HG03064 (cell line): ENCODE measurements around the gene TECTA.

Experiments used
- ATAC-seq: cut with Tn5 transposase; IDR thresholded peaks from one replicate; pipeline ENCODE4 v1.9.1; 2021; ENCODE audit warnings: low read depth; ENCODE audit not compliant: unreplicated experiment

Gene TECTA

DNA sequence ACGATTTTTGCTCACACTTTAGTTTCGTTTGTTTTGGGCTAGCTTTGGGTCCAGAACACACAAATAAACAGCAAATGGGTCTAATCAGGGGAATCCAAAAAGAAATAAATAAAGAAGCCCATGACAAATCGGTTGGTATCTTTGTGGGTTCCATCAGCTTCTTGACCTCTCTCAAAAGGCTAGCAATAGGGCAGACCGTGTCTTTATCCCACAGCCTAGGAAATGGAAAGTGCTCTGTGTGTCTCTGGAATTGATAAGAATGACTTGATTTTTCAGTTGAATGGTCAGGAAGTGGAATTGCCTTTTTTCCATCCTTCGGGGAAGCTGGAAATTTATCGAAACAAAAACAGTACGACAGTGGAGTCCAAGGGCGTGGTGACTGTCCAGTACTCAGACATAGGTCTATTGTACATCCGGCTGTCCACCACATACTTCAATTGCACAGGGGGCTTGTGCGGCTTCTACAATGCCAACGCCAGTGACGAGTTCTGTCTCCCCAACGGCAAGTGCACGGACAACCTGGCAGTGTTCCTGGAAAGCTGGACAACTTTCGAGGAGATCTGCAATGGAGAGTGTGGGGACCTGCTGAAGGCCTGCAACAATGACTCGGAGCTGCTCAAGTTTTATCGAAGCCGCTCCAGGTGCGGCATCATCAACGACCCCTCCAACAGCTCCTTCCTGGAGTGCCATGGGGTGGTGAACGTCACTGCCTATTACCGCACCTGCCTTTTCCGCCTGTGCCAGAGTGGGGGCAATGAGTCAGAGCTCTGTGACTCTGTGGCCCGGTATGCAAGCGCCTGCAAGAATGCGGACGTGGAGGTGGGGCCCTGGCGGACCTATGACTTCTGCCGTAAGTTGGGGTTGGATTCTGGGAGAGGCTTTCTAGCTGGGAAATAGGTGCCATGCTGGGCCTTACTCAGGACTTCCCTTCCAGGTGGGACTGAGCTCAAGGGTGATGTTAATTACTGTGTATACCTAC lies 28.6 kb downstream of the TECTA start:
- ATAC-seq: no peak

GRCh38 chr11:121131656-121132055 lies 30.6 kb downstream of the TECTA start:
- ATAC-seq: no peak

DNA sequence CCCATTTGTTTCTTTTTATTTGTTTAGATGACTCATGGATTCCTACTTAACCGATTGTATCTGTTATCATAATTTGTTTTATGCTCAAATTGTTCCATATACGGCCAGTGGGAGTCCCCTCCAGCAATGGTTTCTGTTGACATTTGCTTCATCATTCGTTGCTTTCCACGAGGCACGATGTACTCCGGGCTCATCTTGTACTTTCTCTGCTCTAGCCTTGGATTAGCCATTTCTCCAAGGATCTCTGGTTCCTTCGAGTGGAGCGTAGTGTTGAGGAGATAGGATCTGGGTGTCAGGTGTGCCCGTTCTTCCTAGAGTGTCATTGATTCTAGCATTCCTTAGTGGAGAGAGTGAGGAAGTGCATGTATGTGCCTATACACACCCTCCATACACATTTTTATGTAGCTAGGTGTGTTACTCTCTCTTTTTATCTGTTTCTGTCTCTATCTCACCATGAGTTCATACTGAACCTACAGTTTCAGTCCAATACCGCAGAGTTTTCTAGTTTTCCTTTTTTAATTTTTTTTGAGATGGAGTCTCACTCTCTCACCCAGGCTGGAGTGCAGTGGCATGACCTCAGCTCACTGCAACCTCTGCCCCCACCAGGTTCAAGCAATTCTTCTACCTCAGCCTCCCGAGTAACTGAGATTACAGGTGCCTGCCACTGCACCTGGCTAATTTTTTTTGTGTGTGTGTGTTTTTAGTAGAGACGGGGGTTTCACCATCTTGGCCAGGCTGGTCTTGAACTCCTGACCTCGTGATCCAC lies 31.4 kb downstream of the TECTA start:
- ATAC-seq: no peak

GRCh38 chr11:121134741-121135312 lies 33.8 kb downstream of the TECTA start:
- no peak for ATAC-seq

GRCh38 chr11:121137005-121137404 lies 36.0 kb downstream of the TECTA start:
- ATAC-seq: no peak

DNA sequence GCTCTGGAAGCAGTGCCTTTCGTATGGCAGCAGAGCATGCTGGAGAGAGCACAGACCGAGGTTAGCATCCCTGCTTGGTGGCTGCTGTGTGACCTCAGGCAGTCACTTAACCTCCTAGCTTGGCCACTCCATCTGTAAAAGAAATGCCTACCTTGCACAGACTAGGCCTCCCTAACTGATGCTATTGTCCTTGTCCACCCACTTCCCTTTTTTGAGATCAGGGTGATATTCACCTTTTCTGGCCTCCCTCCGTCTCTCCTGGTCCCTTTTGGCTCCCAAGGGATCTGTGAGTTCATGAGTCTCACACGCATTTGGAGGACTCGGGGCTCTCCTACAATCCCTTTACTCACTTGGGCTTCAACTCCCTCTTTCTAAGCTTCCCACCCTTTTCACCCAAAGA lies 37.2 kb downstream of the TECTA start:
- no peak for ATAC-seq

DNA sequence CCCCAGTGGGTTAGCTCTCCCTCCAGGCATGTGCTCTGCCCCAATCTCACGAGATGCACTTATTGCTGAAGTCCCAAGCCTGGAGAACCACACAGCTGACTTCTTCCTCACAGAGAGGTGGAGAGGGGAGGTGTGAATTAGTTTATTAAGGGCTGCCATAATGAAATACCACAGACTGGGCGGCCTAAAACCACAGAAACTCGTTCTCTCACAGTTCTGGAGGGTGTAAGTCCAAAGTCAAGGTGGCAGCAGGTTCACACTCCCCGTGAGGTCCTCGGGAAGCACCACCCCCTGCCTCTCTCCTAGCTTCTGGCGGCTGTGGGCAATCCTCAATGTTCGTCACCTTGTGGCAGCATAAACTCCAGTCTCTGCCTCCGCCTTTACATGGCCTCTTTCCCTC lies 39.3 kb downstream of the TECTA start:
- ATAC-seq: no peak

- ATAC-seq: no peak
These were observed 40.0 kb downstream of the TECTA start for GRCh38 chr11:121141066-121141465.

DNA sequence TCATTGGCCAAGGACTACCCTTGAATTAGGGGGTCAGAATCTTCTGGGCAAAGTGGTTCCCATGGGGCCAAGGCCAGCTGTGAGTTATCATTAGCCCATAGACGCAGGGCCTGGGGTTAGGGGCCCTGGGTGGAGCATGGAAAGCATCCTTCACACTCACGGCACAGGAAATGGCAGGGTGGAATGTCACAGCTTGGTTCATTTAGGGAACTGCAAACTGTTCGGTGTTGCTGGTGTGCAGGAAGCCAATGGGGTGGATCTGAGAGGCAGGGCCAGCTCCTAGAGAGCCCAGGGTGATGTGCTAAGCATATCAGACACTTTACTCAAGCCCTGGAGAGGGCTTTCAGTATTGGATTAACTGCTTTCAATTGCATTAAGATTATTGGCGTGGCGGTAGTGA lies 42.9 kb downstream of the TECTA start:
- no peak for ATAC-seq

DNA sequence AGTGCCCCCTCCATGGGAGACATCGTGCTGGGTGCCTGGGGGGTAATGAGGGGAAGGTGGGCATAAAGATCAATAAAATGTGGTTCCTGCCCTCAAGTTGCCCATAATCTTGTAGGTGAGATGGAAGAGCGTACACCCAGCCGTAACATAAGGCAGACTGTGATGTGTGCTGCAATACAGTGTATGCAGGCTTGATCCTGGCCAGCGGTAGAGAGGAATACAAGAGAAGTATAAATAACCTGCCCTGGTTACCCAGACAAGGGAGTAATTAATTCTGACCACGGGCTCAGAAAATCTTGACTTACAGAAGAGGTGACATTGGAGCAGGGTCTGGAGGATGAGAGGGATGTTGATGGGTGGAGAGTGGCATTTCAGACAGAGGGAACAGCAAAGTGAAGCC lies 43.7 kb downstream of the TECTA start:
- no peak for ATAC-seq

DNA sequence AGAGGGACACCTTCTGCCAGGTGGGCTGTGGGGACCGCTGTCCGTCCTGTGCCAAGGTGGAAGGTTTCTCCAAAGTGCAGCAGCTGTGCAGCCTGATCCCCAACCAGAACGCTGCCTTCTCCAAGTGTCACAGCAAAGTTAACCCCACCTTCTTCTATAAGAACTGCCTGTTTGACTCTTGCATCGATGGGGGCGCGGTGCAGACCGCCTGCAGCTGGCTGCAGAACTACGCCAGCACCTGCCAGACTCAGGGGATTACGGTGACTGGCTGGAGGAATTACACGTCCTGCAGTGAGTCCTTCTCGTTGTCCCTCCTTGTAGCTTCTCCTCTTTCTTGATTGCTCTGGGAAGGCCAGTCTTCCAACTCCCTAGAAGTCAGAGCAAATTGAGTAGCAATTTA lies 44.8 kb downstream of the TECTA start:
- no peak for ATAC-seq

DNA sequence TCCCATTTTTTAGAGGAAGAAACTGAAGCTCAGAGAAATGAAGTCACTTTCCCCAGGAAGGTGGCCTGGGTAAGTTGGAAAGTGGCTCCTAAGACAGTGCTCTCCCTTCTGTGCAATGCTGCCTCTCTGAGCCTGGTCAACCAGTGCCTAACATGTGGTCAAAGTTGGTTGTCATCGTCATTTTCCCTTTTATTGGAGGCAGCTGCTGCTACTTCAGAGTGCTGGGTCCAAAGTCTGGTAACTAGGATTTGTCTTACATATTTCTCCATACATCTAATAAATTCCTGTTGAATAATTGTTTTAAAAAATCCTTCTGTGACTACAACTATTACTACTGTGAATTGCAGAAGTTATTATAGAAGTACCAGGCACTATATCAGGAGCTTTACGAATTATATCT lies 48.1 kb downstream of the TECTA start:
- ATAC-seq: no peak

DNA sequence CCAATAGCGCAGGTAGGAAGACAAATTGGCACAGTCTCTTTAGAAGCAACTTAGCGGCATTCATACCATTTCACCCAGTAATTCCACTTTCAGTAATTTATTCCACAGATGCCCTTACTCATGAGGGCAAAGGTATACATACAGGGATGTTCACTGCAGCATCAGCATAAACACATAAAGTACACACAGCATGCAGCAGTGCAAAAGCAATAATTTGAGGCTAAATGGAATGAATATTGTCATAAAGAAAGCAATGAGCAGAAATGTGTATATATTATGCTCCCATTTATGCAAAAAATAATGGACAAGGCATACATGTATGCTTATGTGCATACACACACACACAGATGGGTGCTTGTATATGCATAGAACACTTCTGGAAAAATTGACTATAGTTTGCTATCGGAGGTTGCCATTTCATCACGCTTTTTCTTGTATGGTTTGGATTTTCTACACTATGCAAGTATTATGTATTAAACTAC lies 50.2 kb downstream of the TECTA start:
- ATAC-seq: no peak

DNA sequence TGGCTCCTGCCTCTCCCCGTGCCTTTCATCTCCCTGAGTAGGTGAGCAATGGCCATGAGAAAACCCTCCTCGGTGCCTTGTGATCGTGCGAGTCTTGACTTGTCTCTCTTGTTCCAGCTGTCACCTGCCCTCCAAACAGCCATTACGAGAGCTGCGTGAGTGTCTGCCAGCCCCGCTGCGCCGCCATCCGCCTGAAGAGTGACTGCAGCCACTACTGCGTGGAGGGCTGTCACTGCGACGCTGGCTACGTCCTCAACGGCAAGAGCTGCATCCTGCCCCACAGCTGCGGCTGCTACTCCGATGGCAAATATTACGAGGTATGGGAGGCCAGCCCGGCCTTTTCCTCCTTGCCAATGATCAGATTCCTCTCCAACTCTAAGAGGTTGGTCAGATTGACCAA lies 51.7 kb downstream of the TECTA start:
- no peak for ATAC-seq

GRCh38 chr11:121153472-121153871 lies 52.4 kb downstream of the TECTA start:
- ATAC-seq: no peak

DNA sequence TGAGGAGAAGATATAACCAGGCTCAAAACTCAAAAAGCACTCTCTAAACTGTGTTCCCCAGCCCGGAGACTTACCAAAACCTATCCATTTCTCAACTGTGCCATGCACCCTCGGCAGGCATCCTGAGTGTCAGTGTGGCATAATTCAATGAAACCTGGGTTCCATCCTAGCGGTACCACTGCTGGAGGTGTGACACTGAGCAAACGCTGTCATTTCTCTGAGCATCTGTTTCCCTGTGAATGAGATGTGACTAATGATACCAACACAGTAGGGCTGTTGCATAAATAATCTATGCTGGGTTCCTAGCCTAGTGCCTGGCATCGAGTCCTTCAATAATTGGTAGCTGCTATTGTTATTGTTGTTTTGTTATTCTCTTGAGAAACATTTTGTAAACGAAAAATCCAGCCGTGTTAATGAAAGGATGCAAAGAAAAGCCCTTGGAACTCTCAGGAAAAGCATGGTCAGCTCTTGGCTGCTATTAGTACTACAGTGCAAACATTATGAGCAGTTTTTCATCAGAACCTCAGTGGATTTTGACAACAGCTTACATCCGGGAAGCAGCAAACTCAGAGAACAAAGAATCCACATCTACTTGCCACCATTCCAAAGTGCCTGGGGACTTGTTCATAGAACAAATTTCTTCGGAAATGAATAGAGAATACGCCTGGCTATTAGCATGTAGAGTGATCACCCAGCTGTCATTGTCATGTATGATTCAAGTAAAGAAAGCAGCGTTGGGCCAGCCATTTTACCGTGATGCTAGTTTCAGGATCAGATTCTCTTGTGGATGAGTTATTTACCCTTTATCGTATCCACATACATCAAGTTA lies 53.7 kb downstream of the TECTA start:
- no peak for ATAC-seq

- ATAC-seq: no peak
These were observed 56.7 kb downstream of the TECTA start for GRCh38 chr11:121157756-121158155.

DNA sequence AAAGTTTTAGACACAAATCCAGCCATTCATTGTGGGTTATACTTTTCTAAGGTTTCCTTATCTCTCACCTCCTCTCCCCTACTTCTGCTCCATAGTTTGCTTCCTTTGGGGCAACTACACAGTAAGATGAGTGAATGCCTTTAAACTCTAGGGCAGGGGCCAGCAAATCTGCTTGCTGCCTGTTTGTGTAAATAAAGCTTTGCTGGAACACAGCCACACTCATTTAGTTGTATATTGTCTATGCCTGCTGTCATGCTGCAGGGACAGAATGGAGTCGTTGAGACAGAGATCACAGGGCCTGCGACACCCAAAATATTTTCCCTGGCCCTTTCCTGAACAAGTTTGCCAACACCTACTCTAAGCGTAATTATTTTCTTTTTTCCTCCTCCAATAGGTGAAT lies 58.7 kb downstream of the TECTA start:
- no peak for ATAC-seq

DNA sequence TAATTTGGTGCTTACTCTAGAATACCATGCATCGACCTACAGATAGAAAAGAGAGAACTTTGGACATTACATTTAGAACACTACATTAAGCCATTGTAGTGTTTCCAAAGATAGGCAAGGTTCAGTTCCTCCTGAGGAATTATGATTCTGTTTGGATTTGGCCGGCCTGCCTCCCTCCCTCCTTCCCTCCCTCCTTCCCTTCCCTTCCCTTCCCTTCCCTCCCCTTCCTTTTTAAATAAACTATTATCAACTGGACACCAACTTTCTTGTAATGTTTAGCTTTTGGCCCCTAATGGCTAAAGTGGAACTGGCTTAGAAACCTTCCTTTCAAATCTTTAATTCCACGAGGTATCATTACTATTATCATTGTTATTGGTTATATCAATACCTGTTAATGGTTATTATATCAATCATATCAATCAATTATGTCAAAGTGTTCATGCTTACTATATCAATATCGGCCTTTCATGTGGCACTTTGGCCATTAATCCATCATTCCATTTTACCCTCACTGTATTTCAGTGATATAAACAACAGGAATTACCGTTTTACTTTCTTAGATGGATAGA lies 60.4 kb downstream of the TECTA start:
- no peak for ATAC-seq

DNA sequence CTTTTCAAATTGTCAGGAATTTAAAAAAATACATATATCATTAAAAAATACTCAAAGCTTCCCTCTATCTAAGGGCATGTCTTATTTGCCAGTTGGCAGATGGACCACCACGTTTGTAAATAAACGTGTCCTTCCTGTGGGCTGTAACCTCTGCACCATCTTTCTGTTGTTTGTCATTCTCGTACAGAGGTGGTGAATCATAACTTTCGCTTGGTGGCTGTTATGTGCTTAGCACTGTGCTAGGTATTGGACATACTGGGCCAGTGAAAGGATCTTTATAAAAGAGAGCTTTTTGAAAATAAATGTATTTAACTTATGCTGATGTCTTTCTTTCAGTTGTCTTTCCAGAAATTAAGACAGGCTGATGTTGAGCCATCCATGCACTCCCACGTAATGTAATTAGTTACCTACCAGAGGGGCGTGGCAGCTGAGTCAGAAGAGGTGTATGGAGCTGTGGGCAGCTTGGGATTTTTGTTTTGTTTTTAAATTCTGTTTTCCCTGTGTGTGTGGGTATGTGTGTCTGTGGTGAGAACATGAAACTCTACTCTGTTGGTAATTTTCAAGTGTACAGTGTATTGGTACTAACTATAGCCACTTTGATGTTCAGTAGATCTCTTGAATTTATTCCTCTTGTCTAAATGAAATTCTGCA lies 62.7 kb downstream of the TECTA start:
- no peak for ATAC-seq
